Stimulated activated CD8-positive, alpha-beta memory T cell treated with anti-CD3 and anti-CD28 coated beads, Interleukin-15, amount 100 ng/mL, for 48 hours (primary cell): ENCODE data around the gene NHS.

ENCODE experiments used
- DNase-seq, 2 donors: peaks; one replicate each; pipeline ENCODE4 v3.0.0-alpha.2; 2020; ENCODE audit warnings: low read depth in 2 of 2

Gene NHS

GRCh38 chrX:17779434-17779833, 404.4 kb downstream of the NHS start:
- no peak for DNase-seq
